ENCODE results near the gene CHSY1. TPM values are rescaled to one million over a fixed set of nuclear protein-coding genes. Genes with fewer than 3 reads are reported as not detected.

CHSY1 gene
- total RNA-seq, 2 experiments from 2014 or later: 5.0 to 14.3 TPM

GRCh38 chr15:101138913-101139880 is 112.7 kb downstream of the CHSY1 start:
- no peak overlapping the region for H3K4me2 ChIP-seq (ENCODE audit: low read length)
- H2AFZ ChIP-seq (ENCODE audit: low read length): no peak overlapping the region
- peaks cover 14% of the 10 kb centered on the region for H3K4me1 ChIP-seq (ENCODE audit: insufficient read depth, low read length, poor library complexity, severe bottlenecking)
- no peak for DNase-seq (ENCODE audit: low spot score)
- no TSS peak for BruUV-seq (replicated peaks)
- ChIA-PET POLR2A (interaction anchor here (0.6 to 1.6 kb wide), 2 partner anchors 10 to 402 kb away, joined by 3 to 5 read pairs; no protein-coding TSS in a partner anchor), CTCF (ENCODE audit: unreplicated experiment) (no interaction called here)
- intact Hi-C loops (cut with micrococcal nuclease; ENCODE audit: unreplicated experiment): no loop called here
- no peaks in the 10 kb centered on the region for H4K20me1 ChIP-seq (ENCODE audit: insufficient read depth, low read length)
- no peaks in the 10 kb centered on the region for H3K79me2 ChIP-seq (ENCODE audit: insufficient read depth, low read depth, low read length)
- TF ChIP-seq EZH2phosphoT487 (IDR thresholded peaks at IDR 0.05; ENCODE audit: borderline replicate concordance, low read depth, low read length): no peak
- no peak for TF ChIP-seq CTCF (conservative IDR thresholded peaks at IDR 0.05; ENCODE audit: low read length)
- no peaks in the 10 kb centered on the region for H3K9me2 ChIP-seq (ENCODE audit: insufficient read depth, low read length)
- H3K27ac ChIP-seq (ENCODE audit: low read depth, low read length, poor library complexity, severe bottlenecking): no peak overlapping the region
- peaks cover 6% of the 10 kb centered on the region; the same call in 1 of the 2 replicates for H3K9me3 ChIP-seq (ENCODE audit: low read length)
- no peak overlapping the region for H3K4me3 ChIP-seq (ENCODE audit: low read depth, low read length, poor library complexity, severe bottlenecking)
- no peaks in the 10 kb centered on the region for H3K36me3 ChIP-seq (ENCODE audit: insufficient read depth, low read length)

- Histone ChIP-seq H3K4me3 (ENCODE audit: low read depth, low read length, poor library complexity, severe bottlenecking) (no peak overlapping the region), H3K9me2 (ENCODE audit: insufficient read depth, low read length) (no peaks in the 10 kb centered on the region), H3K36me3 (ENCODE audit: insufficient read depth, low read length) (no peaks in the 10 kb centered on the region), H3K4me2 (ENCODE audit: low read length) (no peak overlapping the region), H3K4me1 (ENCODE audit: insufficient read depth, low read length, poor library complexity, severe bottlenecking) (peaks cover 19% of the 10 kb centered on the region), H3K79me2 (ENCODE audit: insufficient read depth, low read depth, low read length) (no peaks in the 10 kb centered on the region), H3K27ac (ENCODE audit: low read depth, low read length, poor library complexity, severe bottlenecking) (no peak overlapping the region), H2AFZ (ENCODE audit: low read length) (no peak overlapping the region), H3K9me3 (ENCODE audit: low read length) (peaks cover 6% of the 10 kb centered on the region; the same call in 1 of the 2 replicates), H4K20me1 (ENCODE audit: insufficient read depth, low read length) (no peaks in the 10 kb centered on the region)
- TF ChIP-seq CTCF (conservative IDR thresholded peaks at IDR 0.05; ENCODE audit: low read length) (no peak), EZH2phosphoT487 (IDR thresholded peaks at IDR 0.05; ENCODE audit: borderline replicate concordance, low read depth, low read length) (no peak)
- intact Hi-C loops (cut with micrococcal nuclease; ENCODE audit: unreplicated experiment): no loop called here
- ChIA-PET POLR2A (interaction anchor here (1.6 kb wide), 1 partner anchor 9 kb away, joined by 5 read pairs; no protein-coding TSS in a partner anchor), CTCF (ENCODE audit: unreplicated experiment) (no interaction called here)
- no TSS peak for BruUV-seq (replicated peaks)
- no peak for DNase-seq (ENCODE audit: low spot score)
Measured at GRCh38 chr15:101138086-101138660, 113.7 kb downstream of the CHSY1 start.
